ENCODE measurements around the gene ZNF664.

ZNF664 gene

DNA sequence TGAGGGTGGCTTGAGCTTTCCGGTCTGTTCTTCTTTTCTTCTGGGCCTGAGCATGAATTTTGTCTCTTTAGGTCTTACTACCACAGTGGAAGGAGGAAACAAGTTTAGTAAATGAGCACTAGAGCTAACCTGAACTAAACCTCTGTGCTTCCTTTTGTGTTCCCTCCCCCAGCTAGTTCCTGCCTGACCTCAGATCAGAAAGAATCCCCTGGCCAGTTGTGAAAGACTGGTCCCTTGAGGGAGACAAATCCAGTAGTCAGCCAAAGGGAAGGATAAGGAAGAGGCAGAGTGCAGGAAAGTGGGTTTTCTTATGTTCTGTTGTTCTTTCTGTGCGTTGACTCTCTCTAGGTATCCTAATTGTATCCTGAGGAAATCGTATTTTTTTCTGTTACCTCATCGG is 17.5 kb downstream of the ZNF664 start:
- no peak for DNase-seq (ENCODE audit: low spot score)

DNA sequence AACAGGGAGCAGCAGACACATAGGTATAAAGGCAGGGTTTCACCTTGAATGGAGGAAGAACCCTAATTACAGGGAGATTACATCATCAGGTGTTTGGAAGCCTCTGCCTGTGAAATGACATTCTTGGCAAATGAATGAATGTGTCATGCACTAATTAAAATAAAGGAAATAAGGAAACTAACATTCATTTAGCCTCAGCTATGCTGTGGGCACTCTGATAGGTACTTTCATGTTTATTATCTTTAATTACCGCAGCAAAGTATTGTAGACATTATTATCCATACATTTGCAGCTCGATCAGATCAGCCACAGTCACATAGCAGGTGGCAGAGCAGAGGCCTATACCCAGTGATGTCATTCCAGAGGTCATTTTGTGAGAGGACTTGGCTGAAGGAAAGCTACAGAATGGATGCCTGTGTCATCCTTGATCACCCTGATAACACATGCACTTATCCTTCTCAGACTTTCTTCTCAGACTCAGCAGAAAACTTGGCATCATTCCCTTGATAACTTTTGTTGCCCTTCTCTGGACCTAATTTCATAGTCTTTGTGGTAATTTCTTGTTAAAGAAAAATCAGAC is 18.4 kb downstream of the ZNF664 start:
- DNase-seq (ENCODE audit: low spot score), result no peak

GRCh38 chr12:123992118-123992825 is 19.3 kb downstream of the ZNF664 start:
- no peak for DNase-seq (ENCODE audit: low spot score)

GRCh38 chr12:123995023-123995748 is 22.2 kb downstream of the ZNF664 start:
- DNase-seq (ENCODE audit: low spot score), result no peak

- DNase-seq (ENCODE audit: low spot score), result no peak
These were observed 23.6 kb downstream of the ZNF664 start for GRCh38 chr12:123996581-123996980.

DNA sequence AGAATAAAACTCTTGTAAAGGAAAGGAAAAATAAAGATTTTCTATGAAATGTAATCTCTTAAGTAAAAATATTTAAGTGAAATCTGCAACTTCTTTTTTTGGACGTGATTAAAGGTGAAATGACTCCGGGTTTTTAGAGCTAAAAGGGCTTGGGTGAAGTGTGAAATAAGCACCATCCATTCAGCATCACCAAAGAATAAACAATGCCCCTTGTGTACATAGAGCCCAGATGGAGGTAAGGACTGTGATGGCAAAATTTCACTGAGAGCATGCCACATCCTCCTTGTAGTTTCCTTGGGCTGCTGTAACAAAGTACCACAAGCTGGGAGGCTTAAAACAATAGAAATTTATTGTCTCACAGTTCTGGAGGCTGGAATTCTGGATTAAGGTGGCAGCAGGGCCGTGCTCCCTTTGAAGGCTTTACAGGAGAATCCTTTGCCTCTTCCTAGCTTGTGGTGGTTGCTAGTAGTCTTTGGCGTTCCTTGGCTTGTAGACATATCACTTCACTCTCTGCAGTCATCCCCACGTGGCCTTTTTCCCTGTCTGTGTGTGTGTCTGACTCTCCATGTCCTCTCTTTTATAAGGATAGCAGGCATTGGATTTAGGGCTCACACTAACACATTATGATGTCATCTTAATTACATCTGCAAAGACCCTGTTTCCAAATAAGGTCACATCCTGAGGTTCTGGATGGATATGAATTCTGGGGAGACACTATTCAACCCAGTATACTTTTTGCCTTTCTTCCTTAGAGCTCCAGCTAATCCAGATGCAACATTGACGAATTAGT is 24.2 kb downstream of the ZNF664 start:
- DNase-seq (ENCODE audit: low spot score), result no peak

DNA sequence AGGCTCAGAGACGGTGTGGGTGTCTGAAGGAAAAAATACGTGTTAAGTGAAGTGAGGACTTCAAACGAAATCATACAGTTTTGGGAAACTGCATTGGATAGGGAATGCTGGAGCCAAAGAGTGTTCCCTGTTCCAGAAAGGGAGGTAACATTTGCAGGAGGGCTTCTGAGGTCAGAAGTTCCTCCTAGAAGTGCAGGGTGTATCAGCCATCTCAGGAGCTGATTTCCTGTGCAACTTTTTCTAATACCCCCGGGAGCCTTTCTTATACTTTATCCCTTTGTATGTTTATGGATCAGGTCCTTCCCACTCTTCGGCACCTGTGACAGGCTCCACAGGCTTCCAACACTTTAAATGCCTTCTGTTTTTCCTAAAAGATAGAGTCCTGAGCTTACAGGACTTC is 24.9 kb downstream of the ZNF664 start:
- no peak for DNase-seq (ENCODE audit: low spot score)

GRCh38 chr12:123998344-123998990 is 25.5 kb downstream of the ZNF664 start:
- no peak for DNase-seq (ENCODE audit: low spot score)

- DNase-seq (ENCODE audit: low spot score), result no peak
These were observed 26.0 kb downstream of the ZNF664 start for GRCh38 chr12:123998991-123999359.

DNA sequence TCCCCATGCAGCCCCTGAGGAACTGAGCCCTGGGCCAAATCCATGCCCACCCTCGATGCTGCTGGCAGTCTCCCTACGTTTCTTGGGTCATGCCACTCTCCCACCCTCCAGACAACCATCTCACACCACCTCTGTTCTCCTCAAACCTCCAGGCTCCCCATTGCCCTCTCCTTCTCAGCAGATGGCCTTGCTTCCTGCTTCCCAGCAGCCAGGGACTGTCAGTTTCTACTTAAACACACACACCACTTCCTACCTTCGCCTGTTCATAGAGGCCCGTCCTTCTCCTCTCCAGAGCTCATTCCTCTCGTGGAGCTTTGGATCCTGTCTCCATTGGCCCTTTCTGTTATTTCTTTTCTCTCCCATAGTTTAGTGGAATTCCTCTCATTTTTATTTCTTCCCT is 27.1 kb downstream of the ZNF664 start:
- DNase-seq (ENCODE audit: low spot score), result no peak

- DNase-seq (ENCODE audit: low spot score), result no peak
These were observed 28.3 kb downstream of the ZNF664 start for GRCh38 chr12:124001343-124001742.

DNA sequence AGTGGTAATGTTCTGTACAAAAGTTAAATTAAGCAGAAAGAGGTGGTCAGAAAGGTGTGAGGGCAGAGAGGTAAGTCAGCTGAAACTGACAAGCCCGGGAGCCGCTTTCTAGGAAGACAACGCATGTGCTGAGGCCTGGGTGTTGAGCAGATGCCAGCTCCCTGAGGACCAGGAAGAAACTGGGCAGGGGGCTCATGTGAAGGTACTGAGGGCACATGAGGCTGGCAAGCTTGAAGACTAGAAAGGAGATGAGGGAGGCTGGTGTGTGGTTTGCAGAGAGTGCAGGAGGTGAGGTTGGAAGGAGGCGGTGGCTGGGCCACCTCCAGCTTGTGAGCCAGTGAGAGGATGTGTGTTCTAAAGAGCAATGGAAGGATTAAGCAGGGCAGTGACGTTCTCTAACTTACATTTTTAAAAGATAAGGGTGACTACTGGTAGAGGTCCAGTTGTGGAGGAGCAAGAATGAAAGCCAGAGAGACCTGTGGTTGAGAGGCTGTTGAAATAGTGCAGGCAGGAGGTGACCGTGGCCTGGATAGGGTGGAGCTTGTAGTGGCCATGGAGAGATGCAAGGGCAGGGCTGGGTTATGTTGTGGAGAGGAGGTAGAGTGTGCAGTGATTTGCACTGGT is 29.1 kb downstream of the ZNF664 start:
- no peak for DNase-seq (ENCODE audit: low spot score)

GRCh38 chr12:124002654-124003053 is 29.6 kb downstream of the ZNF664 start:
- DNase-seq (ENCODE audit: low spot score), result no peak

DNA sequence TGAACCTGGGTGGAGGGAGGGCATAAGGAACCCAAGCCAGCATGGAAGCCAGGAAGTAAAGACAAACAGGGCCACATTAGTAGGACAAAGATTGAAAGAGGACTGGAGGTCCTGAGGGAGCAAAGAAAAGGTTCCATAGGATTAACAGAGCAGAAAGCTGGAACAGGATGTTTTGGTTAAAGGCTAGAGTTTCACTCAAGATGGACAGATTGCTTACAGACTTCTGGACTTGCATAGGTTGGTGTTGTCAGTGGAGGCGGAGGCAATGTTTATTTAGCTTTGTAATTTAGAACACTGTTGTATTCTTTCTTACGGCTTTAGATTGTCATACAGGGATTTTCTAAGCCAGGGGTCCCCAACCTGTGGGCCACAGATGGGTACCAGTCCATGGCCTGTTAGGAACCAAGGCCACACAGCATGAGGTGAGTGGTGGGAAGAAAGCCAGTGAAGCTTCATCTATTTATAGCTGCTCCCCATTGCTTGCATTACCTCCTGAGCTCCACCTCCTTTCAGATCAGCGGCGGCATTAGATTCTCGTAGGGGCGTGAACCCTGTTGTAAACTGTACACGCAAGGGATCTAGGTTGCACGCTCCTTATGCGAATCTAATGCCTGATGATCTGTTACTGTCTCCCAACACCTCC is 31.3 kb downstream of the ZNF664 start:
- DNase-seq (ENCODE audit: low spot score), result no peak

- DNase-seq (ENCODE audit: low spot score), result no peak
These were observed 33.2 kb downstream of the ZNF664 start for GRCh38 chr12:124006085-124006845.

DNA sequence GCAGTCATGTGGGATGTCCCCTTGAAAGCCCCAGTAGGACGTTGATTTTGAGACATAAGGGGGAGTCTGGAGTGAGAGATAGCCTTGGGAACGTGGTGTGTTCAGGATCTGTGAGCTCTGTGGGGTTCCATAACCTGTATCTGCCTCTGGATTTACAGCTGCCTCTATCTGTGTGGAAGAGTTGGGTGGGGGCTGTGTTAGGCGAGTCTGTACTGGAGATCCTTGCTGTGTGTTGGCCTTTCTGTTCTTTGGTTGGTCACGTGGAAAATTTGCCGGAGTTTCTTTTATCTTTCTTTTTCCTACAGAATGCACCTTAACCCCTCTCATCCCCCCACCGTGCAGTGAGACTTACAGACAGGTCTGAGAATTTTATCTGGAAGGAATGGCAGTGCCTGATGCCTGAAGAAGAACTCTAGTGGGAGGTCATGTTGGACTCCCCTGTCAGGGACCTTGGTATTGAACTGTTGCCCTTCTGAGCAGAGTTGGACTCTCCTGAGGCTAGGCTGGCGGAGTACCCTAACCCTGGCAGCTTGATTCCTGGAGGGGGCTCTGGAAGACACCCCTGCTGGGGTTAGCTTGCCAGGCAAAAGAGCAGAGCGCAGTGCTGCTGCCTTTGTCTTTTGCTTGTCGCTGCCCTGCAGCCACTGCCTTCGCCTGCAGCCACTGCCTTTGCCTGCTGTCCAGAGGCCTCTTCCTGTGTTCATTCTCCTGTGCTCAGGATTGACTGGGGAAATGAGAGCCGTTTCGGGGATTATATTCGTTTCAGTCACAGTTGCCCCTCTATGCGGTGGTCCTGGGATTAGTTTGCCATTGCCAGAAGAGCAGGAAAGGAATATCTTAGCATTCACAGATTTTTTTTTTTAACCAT is 34.1 kb downstream of the ZNF664 start:
- DNase-seq (ENCODE audit: low spot score), result no peak

DNA sequence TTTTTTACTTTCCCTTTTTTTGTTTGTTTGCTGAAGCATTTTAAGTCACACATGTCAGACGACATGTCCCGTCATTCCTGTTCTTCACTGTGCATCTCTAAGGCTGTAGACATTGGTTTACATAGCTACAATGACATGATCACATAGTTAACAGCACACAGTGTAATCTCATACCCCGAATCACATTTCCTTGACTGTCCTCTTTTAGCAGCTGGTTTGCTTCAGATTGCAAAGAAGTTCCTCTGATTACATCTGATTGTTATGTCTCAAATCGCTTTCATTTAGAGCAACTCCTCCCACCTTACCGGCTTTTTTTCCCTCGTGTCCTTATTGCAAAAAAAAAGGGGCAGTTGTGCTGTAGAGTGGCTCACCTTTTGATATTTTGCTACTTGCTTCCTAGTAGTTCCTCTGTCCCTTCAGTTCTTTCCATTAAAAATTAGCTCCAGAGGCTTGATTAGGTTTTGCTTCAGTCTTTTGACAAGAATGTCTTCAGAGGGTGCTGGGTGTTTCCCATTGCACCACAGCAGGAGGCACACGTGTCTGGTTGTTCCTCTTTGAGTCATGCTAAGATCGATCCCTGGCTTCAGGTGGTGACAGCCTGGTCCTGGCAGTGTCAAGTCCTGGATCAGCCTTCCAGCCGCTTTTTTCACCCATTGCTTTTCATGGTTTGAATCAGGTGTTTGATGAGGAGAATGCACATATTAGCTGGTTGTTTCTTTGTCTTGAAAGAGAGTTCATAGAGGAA is 35.0 kb downstream of the ZNF664 start:
- no peak for DNase-seq (ENCODE audit: low spot score)

- no peak for DNase-seq (ENCODE audit: low spot score)
These were observed 35.6 kb downstream of the ZNF664 start for GRCh38 chr12:124008595-124008994.

- DNase-seq (ENCODE audit: low spot score), result no peak
These were observed 36.8 kb downstream of the ZNF664 start for GRCh38 chr12:124009781-124010180.
